Stimulated activated CD4-positive, alpha-beta T cell treated with anti-CD3 and anti-CD28 coated beads, Interleukin-1b, Interleukin-23, amount 100 ng/mL, for 24 hours (primary cell): ENCODE measurements around the gene NAA60.
"Not testable (repeated sequence)": the region's sequence is repeated elsewhere in the genome, so short reads cannot be mapped to it uniquely, and the experiment has no call there.

Experiments used
- DNase-seq, 4 experiments: peaks; one replicate each; pipeline ENCODE4 v3.0.0-alpha.2; 2020; ENCODE audit warnings: low read depth in 4 of 4, low spot score in 1 of 4

The NAA60 gene

DNA sequence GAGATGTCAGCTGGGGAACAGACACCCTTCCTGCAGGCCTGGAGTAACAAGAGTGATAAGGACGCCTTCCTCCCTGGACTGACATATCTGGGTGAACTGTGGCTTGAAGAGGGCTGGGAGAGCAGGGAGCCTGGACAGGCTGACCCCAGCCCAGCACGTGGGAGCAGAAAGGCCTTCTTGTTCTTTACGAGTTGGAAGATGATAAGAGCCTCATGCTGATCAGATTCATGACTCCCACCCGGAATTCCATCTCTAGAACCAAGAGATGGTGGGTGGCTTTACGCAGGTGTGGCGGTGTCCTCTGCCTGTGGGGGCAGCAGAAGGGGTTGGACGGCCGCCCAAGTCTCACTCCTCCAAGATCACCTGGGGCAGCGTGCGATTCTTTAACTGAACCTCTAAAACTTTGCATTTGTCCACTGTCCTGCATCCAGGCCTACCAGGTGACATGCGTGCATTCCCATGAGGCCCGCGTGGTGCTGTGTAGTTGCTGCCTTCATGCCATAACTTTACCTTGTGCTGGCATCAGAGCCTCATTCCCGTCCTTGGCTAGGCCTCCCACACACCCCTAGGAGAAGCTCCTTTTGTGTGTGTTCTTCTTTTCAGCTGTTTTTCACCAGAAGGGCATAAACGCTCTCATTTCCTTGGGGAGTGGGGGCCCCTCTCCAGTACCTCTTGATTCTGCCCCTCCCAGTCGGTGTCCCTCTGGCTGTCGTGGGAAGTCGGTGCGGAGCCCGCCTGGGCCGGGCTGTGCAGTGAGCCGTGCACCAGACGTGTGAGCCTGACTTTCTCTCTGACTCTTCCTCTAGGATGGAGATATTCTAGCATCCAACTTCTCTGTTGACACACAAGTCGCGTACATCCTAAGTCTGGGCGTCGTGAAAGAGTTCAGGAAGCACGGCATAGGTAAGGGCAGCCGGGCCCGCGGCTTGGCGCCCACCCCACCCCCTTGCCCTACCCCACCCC is 38.5 kb downstream of the NAA60 start:
- DNase-seq, result no peak

DNA sequence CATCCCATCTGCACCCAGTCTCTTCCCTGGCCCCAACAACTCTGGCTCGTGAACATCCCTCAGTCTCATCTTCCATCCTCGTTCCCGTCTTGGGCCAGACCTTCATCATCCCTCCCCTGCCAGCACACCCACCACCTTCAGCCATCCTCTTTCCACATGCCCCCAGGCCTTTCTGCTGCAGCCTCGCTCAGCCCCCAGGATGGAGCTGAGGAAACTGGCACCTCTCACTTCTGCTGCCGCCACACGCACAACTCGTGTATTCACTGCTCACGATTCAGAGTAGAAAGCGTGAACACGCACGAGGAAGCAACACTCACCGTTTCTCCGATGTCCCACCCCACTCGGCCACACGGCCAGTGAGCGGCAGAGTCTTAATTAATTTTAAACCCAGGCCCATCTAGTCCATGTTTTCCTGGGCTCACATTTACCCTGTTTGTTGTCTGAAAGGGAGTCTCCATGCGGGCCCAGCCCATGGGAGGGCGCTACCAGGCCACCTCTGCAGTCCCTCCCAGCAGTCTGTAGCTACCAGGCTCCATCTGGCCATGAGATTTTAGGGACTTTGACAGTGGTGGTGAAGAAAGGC is 39.3 kb downstream of the NAA60 start:
- DNase-seq, result no peak

DNA sequence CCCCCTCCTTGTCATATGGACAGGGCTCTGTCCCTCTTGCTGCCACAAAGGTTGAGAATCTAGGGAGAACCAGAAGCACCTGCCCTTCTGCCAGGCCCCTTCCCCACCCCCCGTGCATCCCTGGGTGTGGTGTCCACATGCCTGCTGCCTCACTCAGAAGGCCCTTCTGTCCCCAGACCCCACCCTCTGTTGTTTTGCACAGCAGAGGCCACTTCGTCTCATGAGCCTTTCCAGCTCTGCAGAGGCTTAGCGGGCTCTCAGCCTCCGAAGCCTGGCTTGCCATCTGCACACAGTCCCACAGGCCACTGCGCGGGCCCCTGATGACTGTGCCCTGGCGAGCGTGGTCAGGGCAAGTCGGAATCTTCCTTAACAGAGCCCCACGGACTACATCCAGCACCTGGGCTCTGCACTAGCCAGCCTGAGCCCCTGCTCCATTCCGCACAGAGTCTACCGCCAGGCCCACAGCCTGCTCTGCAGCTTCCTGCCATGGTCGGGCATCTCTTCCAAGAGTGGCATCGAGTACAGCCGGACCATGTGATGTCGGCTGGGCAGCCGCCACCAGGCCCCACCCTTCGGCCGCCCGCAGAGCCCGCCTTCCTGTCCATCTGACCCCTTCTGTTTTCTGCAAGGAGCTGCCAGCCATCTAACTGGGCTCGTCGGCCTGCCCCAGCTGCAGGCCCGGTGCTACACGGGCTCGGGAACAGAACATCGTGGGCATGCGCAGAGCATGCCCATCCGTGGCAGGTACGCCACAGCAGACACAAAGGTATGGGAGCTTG is 41.0 kb downstream of the NAA60 start:
- no peak for DNase-seq

DNA sequence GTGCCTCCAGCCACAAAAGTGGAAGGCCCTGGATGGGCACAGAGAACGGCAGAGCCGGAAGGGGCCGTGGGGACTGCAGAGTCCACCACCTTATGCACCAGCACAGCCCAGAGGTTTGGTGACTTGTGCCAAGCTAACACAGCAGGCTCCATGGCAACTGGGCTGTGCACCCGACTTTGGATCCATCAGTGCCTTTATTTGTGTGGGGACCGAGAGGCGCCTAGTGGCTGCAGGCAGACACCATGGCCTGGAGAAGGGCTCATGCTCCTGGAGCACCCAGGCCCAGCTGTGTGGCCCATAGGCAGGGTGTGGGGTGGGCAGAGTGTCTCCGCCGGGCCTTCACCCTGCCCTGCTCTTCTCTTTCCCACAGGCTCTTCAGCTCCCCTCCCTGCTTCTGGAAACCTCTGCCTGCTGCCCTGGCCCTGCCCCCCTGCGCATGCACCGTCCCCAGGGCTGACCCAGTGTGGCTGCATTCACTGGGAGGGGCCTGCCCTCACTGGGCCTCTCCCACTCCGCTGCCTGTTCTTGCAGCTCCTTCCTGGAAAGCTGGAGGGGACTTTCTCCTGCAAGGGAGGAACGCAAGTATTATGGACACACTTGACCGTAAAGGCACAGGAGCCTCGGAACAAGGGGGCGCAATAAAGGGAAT is 41.7 kb downstream of the NAA60 start:
- no peak for DNase-seq

DNA sequence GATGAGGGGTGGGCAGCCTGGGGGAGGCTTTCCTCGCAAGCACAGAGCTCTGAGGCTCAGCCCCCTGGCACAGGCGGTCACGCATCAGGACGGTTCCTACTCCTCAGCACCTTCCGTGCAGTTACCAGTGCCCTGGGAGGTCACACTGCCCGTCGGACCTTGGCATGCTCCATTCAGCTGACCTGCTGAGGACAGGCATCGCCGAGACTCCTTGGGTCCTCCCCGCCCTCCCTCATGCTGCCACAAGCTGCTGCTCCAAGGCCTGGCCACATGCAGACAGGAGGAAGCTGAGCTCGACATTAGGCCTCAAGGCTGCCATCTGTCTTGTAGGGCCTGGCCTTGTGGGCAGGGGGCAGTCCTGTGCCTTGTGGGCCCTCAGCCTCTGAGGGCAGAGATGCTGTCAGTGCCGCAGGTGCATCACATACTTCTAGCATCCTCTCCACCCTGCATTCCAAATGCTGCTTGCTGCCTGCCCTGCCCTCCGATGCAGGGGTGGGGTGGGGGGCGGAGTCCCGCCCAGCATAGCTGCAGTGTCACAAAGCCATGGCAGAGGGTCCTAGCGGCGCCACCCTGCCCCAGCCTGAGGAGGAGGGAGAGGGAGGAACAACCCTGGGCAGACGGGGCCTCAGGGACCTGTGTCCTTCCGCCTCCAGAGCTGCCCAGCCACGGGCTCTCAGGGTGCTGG is 42.5 kb downstream of the NAA60 start:
- no peak for DNase-seq

DNA sequence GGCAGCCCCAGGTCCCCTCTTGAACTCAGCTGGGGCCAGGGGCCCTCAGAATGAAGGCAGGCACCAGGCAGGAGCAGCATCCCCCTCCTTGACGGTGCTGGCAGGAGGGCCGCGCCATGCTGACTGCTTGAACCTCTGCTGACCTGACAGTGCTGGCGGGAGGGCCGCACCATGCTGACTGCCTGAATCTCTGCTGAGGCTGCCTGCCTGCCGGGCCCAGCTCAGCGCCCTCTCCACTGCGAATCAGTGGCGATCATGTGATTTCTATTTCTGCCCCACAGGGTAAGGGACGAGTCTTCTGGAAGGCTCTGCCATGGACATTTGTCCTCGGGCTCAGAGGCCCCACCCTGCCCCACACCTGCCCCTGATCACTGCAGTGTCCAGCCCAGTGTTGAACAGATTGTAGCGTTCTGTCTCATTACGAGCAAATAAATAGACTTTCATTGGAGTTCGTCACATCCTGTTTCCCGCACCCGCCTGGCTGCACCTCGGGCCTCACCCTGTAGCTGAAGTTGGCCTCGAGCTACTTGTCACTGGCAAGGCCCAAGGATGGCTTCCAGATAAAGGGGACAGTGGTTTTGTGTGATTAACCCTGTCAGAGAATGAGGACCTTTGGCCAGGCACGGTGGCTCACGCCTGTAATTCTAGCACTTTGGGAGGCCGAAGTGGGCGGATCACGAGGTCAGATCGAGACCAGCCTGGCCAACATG is 43.2 kb downstream of the NAA60 start:
- DNase-seq, result no peak

DNA sequence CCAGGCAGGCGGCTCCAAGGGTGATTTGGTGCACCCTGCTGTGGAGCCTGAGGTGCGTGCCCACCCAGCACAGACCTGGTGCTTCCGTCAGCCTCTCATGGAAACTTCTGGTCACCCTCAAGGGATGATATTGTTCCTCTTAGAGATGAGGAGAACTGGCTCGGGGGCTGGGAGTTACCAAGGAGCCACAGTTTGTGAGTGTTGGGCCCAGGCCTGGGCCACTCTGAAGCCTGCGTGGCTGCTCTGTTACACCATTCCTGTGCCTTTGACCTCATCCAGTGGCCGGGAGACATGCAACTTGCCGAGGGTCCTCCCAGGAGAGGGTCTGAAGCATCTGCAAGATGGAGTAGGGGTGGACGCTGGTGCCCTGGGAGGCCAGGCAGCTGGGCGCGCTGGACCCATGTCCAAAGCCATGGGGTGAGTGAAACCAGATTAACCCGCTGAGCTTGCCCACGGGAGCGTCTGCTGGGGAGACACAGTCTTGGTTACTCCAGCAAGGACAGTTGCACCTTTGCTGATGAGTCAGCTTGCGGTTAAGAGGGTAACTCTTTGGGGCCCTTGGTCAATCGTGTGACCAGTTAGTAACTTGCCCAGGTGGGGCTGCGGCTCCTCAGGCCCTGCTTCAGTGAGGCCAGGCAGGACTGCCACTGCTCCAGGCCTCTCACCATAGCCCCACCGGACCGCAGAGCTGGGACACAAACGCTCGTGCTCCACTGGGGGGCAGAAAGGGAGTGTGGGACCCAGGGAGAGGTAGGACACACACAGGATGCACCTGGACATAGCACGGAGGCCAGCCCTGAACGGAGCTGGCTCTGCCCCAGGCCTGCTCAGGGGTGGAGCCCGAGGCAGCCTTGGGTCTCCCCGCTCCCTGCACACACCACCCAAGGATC is 44.3 kb downstream of the NAA60 start:
- no peak for DNase-seq

DNA sequence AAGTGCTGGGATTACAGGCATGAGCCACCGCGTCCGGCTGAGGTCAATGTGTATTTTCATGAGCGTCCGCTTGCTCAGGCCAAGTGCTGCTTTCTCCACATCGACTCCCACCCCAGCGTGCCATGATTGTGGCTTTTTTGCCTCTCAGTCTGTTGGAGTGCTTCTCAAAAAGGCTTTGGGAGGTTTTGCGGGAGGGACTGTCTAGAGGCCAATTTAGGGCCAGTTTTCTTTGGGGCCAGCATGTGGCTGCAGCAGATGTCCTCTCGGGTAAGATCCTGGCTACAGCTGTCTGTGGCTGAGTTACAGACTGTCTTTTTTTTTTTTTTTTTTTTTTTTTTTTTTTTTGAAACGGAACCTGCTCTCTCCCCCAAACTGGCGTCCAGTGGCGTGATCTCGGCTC is 45.3 kb downstream of the NAA60 start:
- no peak for DNase-seq

DNA sequence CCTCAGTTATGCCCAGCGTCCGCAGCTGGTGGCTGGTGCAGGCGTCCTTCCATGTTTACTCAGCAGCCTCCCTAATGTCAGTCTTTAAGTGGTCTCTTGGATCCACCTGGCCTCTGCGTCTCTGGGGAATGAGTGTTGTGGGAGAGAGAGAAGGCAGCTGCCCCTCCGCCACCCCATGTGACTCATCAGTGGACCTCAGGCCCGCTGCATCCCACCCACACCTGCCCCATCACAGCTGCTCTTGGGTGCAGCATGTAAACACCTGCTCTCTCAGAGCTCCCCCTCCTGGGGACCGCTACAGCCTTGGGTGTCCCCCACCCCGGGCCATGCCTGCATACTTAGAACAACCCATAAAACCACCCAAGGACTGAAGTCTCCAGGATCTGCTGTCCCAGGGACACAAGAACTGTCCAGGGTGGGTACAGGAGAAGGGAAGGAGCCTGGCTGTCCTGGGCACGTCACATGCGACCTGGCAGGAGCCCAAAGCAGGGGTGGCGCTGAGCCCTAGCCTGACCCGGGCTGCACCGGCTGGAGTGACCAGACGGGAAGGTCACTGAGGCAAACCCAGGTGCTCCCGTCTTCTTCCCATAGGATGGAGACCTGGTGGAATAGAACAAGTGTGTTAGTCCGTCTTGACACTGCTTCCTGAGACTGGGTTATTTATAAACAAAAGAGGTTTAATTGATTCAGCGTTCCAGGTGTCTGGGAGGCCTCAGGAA is 47.6 kb downstream of the NAA60 start:
- DNase-seq, result no peak

DNA sequence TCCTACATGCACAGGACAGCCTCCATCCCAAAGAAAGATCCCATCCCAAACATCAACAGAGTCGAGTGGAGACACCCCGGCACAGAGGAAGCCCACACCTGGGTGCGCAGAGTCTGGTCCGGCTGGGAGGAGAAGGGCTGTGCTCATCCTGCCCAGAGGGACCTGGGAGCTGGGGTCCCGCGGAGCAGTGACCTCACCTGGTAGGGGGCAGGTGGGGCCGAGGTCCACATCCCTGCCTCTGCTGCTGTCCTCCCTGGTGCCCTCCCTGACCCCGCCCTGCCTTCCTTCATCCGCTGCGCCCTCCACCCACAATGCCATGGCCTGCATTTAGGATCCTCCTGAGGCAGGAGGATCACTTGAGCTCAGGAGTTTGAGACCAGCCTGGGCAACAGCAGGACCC is 48.9 kb downstream of the NAA60 start:
- DNase-seq, result no peak

DNA sequence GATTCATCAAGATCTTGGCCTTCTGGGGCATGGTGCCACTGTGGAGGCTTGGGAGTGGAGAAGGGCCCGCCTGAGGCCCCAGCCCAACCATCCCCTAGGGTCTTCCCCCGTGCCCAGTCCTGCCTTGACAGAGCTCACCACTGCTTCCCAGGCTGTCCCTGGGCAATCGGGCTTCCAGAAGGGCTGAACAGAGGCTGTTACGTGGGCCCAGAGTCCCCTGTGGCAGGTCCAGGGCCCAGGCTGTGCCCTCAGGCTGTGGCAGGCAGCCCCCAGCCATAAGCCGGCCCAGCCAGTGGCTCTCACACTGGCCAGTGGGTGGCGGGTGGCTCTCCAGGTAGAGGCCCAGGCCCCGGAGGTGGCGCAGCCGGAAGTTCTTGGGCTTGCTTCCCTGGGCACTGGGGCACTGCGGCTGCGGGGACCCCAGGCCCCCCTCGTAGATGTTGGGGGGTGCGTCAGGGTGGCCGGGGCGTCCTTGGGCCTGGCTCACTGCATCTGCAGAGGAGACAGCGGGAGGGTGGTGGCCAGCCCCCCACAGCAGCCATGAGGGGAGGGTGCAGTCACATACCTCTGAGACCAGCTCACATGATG is 51.0 kb downstream of the NAA60 start:
- no peak for DNase-seq

DNA sequence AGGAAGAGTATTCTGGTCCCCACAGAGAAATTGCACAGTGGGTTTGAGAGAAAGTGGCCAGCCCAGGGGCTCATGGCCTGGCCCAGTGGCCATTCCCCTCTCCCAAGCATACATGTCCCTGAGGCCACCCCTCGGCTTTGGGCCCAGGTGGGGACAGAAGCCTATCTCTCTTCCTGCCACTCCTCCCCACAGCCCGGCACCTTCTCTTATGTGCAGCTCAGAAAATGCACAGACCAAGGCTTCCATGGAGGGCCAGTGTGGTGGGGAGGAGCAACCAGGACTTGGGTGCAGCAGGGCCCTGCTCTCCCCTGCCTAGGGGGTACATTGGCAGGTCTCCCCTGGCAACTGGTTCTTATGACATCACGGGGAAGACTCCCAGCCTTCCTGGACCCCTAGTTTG is 51.7 kb downstream of the NAA60 start, which contains the start of gene C16orf90:
Gene C16orf90, minus strand, starts transcription at position 314 of the 400 bp plus-strand sequence. Its CDS starts 68 bp downstream, at position 246.
- DNase-seq, result no peak

DNA sequence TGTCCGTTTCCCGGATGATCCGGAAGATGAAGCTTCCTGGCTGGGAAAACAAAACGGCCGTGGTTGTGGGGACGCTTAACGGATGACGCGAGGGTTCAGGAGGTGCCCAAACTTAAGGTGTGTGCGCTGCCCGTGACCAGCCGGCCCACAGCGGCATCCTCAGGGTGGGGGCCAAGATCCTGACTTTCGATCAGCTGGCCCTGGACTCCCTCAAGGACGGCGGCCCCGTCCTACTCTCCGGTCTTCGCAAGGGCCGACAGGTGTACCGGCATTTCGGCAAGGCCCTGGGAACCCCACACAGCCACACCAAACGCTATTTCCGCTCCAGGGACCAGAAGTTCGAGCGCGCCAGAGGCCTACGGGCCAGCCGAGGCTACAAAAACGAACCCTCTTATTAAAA is 52.9 kb downstream of the NAA60 start:
- DNase-seq, result no peak

DNA sequence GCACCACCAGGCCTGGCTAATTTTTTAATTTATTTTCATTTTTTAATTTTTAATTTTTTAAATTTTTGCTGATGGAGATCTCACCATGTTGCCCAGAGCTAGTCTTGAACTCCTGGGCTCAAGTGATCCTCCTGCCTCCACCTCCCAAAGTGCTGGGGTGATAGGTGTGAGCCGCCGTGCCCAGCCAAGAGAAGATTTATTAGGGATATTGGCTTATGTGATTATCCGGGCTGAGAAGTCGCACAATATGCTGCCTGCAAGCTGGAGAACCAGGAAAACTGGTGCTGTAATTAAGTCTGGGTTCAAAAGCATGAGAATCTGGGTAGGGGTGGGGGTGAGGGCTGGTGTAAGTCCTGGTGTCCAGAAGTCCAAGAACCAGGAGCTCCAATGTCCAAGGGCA is 54.3 kb downstream of the NAA60 start:
- DNase-seq, result no peak

DNA sequence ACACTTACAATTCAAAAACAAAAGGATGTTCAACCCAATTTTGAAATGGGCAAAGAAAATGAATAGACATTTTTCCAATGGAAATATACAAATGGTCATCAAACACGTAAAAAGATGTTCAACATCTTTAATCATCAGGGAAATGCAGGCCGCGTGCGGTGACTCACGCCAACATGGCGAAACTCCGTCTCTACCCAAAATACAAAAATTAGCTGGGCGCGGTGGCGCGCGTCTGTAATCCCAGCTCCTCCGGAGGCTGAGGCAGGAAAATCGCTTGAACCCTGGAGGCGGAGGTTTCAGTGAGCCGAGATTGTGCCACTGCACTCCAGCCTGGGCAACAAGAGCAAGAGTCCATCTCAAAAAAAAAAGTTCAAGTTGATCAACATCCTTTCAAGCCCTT is 55.5 kb downstream of the NAA60 start:
- no peak for DNase-seq

DNA sequence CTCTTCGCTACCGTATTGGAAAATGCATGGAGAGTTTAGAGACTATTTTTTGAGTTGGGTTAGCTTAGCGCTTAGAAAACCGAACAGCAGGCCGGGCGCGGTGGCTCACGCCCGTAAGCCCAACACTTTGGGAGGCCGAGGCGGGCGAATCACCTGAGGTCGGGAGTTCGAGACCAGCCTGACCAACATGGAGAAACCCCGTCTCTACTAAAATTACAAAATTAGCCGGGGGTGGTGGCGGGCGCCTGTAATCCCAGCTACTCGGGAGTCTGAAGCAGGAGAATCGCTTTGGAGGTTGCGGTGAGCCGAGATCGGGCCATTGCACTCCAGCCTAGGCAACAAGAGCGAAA is 57.9 kb downstream of the NAA60 start:
- DNase-seq, result not testable (repeated sequence)

DNA sequence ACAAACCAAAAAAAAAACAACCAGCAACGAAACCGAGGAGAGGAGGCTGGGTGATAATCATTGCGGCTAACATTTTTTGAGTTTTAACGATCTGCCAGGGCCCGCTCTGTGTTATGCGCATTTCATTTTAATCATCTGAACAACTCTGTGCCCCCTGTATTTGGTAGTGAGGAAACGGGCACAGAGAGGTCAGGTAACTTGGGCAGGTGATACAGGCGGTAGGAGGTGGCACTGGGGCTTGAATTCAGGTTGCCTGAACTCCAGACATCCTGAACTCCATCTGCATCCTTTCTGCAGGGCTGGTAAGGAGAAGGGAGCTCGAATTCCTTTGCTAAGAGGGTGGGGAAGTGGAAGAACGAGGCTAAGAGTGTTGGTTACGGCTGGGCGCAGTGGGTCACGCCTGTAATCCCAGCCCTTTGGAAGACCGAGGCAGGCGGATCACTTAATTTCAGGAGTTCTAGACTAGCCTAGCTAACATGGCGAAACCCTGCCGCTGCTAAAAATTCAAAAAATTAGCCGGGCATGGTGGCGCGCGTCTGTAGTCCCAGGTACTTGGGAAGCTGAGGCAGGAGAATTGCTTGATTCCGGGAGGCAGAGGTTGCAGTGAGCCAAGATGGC is 58.4 kb downstream of the NAA60 start:
- DNase-seq, result no peak

DNA sequence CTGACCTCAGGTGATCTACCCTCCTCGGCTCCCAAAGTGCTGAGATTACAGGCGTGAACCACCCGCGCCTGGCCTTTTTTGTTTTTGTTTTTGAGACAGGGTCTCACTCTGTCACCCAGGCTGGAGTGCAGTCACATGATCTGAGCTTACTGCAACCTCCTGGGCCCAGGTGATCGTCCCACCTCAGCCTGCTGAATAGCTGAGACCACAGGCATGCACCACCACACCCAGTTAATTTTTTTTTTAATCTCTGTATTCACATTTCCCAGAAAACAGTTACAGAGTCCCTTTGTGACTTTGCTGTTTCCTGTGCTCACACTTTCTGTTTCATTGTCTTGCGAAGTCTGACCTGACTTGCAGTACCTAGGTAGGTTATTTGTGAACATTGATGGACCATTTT is 60.0 kb downstream of the NAA60 start:
- DNase-seq, result no peak
